BLaER1 treated with 17β-estradiol and CSF1 and Interleukin-3, amounts not matched to agents 10 nM and 100 nM (cell line): Measurements from ENCODE around the gene ATXN2.
"Not testable (repeated sequence)": the region's sequence is repeated elsewhere in the genome, so short reads cannot be mapped to it uniquely, and the experiment has no call there.

Experiments
- H3K27ac ChIP-seq, 11 experiments: shearing (Covaris generic); formaldehyde crosslinking; 2 replicates each; pipeline ENCODE4 v1.8.1; 2022
- H3K27me3 ChIP-seq, 11 experiments: shearing (Covaris generic); formaldehyde crosslinking; 2 replicates each; pipeline ENCODE4 v1.8.1; 2022
- H3K36me3 ChIP-seq, 11 experiments: shearing (Covaris generic); formaldehyde crosslinking; 2 replicates each; pipeline ENCODE4 v1.8.1; 2022
- H3K4me1 ChIP-seq, 10 experiments: shearing (Covaris generic); formaldehyde crosslinking; 2 replicates each; pipeline ENCODE4 v1.8.1; 2022
- H3K4me2 ChIP-seq, 11 experiments: shearing (Covaris generic); formaldehyde crosslinking; 2 replicates each; pipeline ENCODE4 v1.8.1; 2022
- H3K4me3 ChIP-seq, 10 experiments: shearing (Covaris generic); formaldehyde crosslinking; 2 replicates each; pipeline ENCODE4 v1.8.1; 2022
- H3K9ac ChIP-seq, 11 experiments: shearing (Covaris generic); formaldehyde crosslinking; 2 replicates each; pipeline ENCODE4 v1.8.1; 2022
- H3K9me3 ChIP-seq, 11 experiments: shearing (Covaris generic); formaldehyde crosslinking; replicated peaks in 1 of 11; 2 replicates each; pipeline ENCODE4 v1.8.1; 2022
- H4K20me1 ChIP-seq, 11 experiments: shearing (Covaris generic); formaldehyde crosslinking; 2 replicates each; pipeline ENCODE4 v1.8.1; 2022
- Cebpa-rat ChIP-seq, 11 experiments: shearing (Covaris generic); IDR thresholded peaks; 2 replicates each; pipeline ENCODE4 v1.8.1; 2022

Gene ATXN2

GRCh38 chr12:111469401-111469800 lies 129.7 kb downstream of the ATXN2 start:
- H3K4me3 ChIP-seq, result no peak overlapping the region
- H3K9ac ChIP-seq, result no peak overlapping the region
- H3K4me2 ChIP-seq, result no peak overlapping the region
- no peak for TF ChIP-seq Cebpa-rat (IDR thresholded peaks at IDR 0.05)
- H3K9me3 ChIP-seq, result no peaks in the 10 kb centered on the region
- H3K27ac ChIP-seq, result no peak overlapping the region
- H3K4me1 ChIP-seq, result peaks cover 0 to 28% (median 0%) of the 10 kb centered on the region in 10 experiments; a peak in 6 of 20 replicates
- H3K36me3 ChIP-seq, result peaks cover 85 to 100% (median 90%) of the 10 kb centered on the region in 11 experiments
- no peaks in the 10 kb centered on the region for H3K27me3 ChIP-seq
- H4K20me1 ChIP-seq, result peaks cover 0 to 39% (median 0%) of the 10 kb centered on the region in 11 experiments; a peak in 4 of 22 replicates

GRCh38 chr12:111467857-111468241 lies 131.3 kb downstream of the ATXN2 start:
- no peak overlapping the region for H3K9ac ChIP-seq
- H3K36me3 ChIP-seq, result peaks cover 78 to 98% (median 88%) of the 10 kb centered on the region in 11 experiments
- H3K4me1 ChIP-seq, result peaks cover 4 to 44% (median 10%) of the 10 kb centered on the region in 10 experiments; a peak in 17 of 20 replicates
- H4K20me1 ChIP-seq, result peaks cover 0 to 44% (median 0%) of the 10 kb centered on the region in 11 experiments; a peak in 5 of 22 replicates
- H3K4me2 ChIP-seq, result no peak overlapping the region
- H3K9me3 ChIP-seq, result no peaks in the 10 kb centered on the region
- H3K4me3 ChIP-seq, result no peak overlapping the region
- TF ChIP-seq Cebpa-rat (IDR thresholded peaks at IDR 0.05), result no peak
- H3K27ac ChIP-seq, result no peak overlapping the region
- H3K27me3 ChIP-seq, result no peaks in the 10 kb centered on the region

- H3K36me3 ChIP-seq, result peaks cover 72 to 92% (median 83%) of the 10 kb centered on the region in 11 experiments
- peaks cover 0 to 48% (median 0%) of the 10 kb centered on the region in 11 experiments; a peak in 5 of 22 replicates for H4K20me1 ChIP-seq
- no peaks in the 10 kb centered on the region for H3K27me3 ChIP-seq
- no peak overlapping the region for H3K4me2 ChIP-seq
- H3K4me1 ChIP-seq, result peaks cover 4 to 49% (median 16%) of the 10 kb centered on the region in 10 experiments; a peak in 17 of 20 replicates
- no peak for TF ChIP-seq Cebpa-rat (IDR thresholded peaks at IDR 0.05)
- H3K4me3 ChIP-seq, result no peak overlapping the region
- H3K27ac ChIP-seq, result no peak overlapping the region
- no peak overlapping the region for H3K9ac ChIP-seq
- no peaks in the 10 kb centered on the region for H3K9me3 ChIP-seq
Measured at GRCh38 chr12:111467092-111467856, 131.8 kb downstream of the ATXN2 start.

GRCh38 chr12:111462210-111462769 lies 136.8 kb downstream of the ATXN2 start:
- peak overlapping the region in 3 of 11 experiments; percentile 11 to 32 (median 22); a peak in 4 of 22 replicates for H3K9ac ChIP-seq
- H3K4me3 ChIP-seq, result no peak overlapping the region
- H3K4me1 ChIP-seq, result peaks cover 4 to 51% (median 28%) of the 10 kb centered on the region in 10 experiments; a peak in 17 of 20 replicates
- peak overlapping the region in 7 of 11 experiments; percentile 4 to 79 (median 75); a peak in 12 of 22 replicates for H3K4me2 ChIP-seq
- peaks cover 0 to 40% (median 0%) of the 10 kb centered on the region in 11 experiments; a peak in 6 of 22 replicates for H4K20me1 ChIP-seq
- no peak for TF ChIP-seq Cebpa-rat (IDR thresholded peaks at IDR 0.05)
- no peaks in the 10 kb centered on the region for H3K9me3 ChIP-seq
- peak overlapping the region in 6 of 11 experiments; percentile 9 to 52 (median 42); a peak in 12 of 22 replicates for H3K27ac ChIP-seq
- peaks cover 64 to 85% (median 72%) of the 10 kb centered on the region in 11 experiments for H3K36me3 ChIP-seq
- no peaks in the 10 kb centered on the region for H3K27me3 ChIP-seq

- not testable (repeated sequence) for H3K4me3 ChIP-seq, H3K9ac ChIP-seq, H3K9me3 ChIP-seq, H3K27ac ChIP-seq, H3K4me2 ChIP-seq, H3K27me3 ChIP-seq
- H3K36me3 ChIP-seq, result peaks cover 71 to 92% (median 79%) of the 10 kb centered on the region in 11 experiments
- H4K20me1 ChIP-seq, result peaks cover 0 to 55% (median 11%) of the 10 kb centered on the region in 11 experiments; a peak in 12 of 22 replicates
- H3K4me1 ChIP-seq, result peaks cover 4 to 53% (median 28%) of the 10 kb centered on the region in 10 experiments; a peak in 17 of 20 replicates
Measured at GRCh38 chr12:111460111-111460510, 139.0 kb downstream of the ATXN2 start.

- Histone ChIP-seq H3K27ac (peak overlapping the region in 1 of 11 experiments; percentile 11; a peak in 3 of 22 replicates), H3K4me2 (peak overlapping the region in 3 of 11 experiments; percentile 1 to 12 (median 3); a peak in 2 of 22 replicates), H3K4me3 (no peak overlapping the region), H3K9me3 (no peaks in the 10 kb centered on the region), H3K4me1 (peaks cover 4 to 42% (median 26%) of the 10 kb centered on the region in 10 experiments; a peak in 17 of 20 replicates), H3K9ac (0 out of 22 replicates have a peak overlapping the region, but pooled peaks of 2 of the 11 experiments have one; percentile 5 to 6), H3K27me3 (no peaks in the 10 kb centered on the region), H3K36me3 (peaks cover 73 to 93% (median 80%) of the 10 kb centered on the region in 11 experiments), H4K20me1 (peaks cover 11 to 69% (median 25%) of the 10 kb centered on the region in 11 experiments; a peak in 19 of 22 replicates)
- no peak for TF ChIP-seq Cebpa-rat (IDR thresholded peaks at IDR 0.05)
Measured at GRCh38 chr12:111458546-111459172, 140.5 kb downstream of the ATXN2 start.

GRCh38 chr12:111457577-111457976 lies 141.5 kb downstream of the ATXN2 start:
- Histone ChIP-seq H3K9me3 (no peaks in the 10 kb centered on the region), H3K27ac (no peak overlapping the region), H3K36me3 (peaks cover 78 to 95% (median 85%) of the 10 kb centered on the region in 11 experiments)

GRCh38 chr12:111457071-111457470 lies 142.0 kb downstream of the ATXN2 start:
- Histone ChIP-seq H3K27me3 (no peaks in the 10 kb centered on the region), H3K4me2 (no peak overlapping the region), H3K4me1 (peaks cover 9 to 27% (median 18%) of the 10 kb centered on the region in 10 experiments), H3K27ac (no peak overlapping the region), H3K36me3 (peaks cover 82 to 96% (median 89%) of the 10 kb centered on the region in 11 experiments), H3K9ac (no peak overlapping the region), H3K9me3 (no peaks in the 10 kb centered on the region), H4K20me1 (peaks cover 18 to 72% (median 33%) of the 10 kb centered on the region in 11 experiments; a peak in 21 of 22 replicates), H3K4me3 (no peak overlapping the region)
- TF ChIP-seq Cebpa-rat (IDR thresholded peaks at IDR 0.05), result no peak

More at GRCh38 chr12:111457577-111457976, 141.5 kb downstream of the ATXN2 start:
- Histone ChIP-seq H3K4me2 (no peak overlapping the region), H3K4me3 (no peak overlapping the region), H4K20me1 (peaks cover 18 to 72% (median 33%) of the 10 kb centered on the region in 11 experiments; a peak in 20 of 22 replicates), H3K4me1 (peaks cover 10 to 31% (median 20%) of the 10 kb centered on the region in 10 experiments), H3K27me3 (no peaks in the 10 kb centered on the region), H3K9ac (no peak overlapping the region)
- TF ChIP-seq Cebpa-rat (IDR thresholded peaks at IDR 0.05), result no peak
